ENCODE data around the gene SRCAP.

SRCAP gene

DNA sequence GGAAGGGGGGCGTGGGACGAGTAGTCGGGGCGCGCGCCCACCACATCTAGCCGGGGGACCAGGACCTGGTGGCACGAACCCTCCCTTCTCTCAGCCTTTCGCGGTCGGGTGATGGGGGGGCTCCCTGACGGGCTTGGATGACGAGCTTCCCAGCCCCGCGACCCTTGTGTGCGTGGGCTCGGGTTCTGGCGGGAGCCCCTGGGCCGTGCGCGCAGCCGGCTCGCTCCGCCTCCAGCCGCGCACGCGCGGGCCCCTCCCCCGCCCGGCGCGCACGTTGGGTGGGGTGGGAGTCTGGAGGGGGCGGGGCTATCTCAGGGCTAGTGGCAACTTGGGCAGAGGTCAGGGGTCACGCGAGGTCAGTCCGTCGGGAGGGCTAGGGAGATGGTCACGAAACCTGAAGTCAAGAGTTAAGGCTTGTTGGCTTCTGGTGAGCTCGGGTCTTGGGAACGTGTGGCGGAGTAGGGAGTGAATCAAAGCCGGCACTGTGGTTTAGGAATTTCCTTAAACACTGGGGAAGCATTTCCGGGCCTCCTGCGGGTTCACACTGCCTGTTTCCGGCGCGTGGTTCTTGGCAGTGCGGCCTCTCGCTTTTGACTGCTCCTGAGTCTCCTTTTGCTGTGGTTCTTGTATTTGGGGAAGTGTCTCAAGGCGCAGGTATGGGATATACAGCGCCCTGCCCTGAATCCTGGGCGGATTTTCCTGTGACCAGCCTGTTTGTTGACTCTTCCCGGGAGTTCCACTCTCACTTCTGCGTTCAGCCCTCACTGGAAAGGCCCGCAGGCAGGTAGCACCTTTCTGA lies at the start of gene SRCAP:
Gene SRCAP, plus strand, starts transcription at position 356 of the 799 bp plus-strand sequence. CDS start 1,654 bp downstream, outside the sequence.
- DNase-seq (ENCODE audit: low read depth in 2 of 2, low spot score in 1 of 2), result peak; percentile 52 to 59

DNA sequence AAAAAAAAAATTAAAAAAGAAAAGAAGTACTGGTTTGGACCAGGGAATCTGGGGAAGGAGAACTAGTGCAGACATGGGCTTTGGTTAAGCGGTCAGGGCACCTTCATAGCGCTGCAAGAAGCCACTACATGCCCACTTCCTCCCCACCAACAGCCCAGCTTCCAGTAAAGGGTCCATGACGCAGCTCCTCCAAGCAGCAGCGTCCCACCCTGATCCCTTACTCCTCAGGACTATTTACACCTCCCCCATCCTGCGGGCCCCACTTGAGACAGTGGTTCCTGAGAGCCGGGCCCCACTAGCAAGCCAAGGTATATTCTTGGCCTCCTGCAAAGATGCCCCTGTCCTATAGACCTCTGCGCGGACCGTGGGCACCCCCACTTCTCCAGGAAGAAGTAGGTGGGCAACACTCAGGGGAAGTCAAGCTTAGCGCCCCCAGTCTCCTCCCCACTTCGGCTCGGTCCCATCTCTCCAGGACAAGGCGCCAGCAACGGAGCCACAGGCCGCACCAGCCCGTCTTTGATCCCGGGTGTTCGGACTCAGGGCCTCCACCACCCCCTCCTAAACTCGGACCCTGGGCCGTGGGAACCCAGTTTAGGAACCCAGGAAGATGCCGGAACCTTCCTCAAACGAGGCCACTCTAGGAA lies 49.1 kb upstream of the SRCAP start:
- DNase-seq (ENCODE audit: low read depth in 2 of 2, low spot score in 1 of 2), result no peak

DNA sequence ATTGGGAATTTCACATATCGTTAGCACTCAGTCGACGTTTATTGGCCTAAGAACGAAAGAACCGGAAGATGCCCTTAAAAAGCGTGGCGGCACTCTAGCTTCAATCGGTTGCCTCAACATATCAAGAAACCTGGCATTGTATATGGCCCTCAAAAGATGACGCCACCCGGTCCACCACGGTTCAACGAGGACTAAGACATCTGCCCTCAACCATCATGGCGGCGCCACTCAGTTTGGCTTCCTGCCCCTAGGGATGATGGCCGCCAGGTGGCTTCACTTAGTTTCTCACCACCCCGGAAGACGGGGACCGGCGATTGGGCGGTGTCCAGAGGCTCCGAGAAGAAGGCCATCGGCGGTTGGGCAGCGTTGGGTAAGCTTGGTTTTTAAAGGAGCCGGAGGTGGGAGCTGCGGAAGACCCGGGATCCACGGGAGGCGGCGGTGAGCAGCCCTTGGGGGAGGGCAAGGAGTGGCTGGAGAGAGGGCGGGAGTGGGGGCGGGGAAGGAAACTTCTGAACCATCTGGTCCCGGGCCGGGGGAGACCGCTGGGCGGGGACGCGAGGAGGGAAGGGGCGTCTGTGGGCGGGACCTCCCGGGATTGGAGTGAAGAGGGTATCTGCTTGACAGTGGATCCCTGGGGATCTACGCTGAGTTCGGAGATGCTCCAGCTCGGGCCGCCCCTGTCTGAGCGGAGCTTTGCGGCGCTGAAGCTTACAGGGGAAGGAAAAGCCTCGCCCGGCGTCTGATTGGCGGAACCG lies 48.4 kb upstream of the SRCAP start, which contains the start of gene PRR14:
Gene PRR14, plus strand, starts transcription at position 592 of the 755 bp plus-strand sequence. CDS start 686 bp downstream, outside the sequence.
- DNase-seq (ENCODE audit: low read depth in 2 of 2, low spot score in 1 of 2), result peak; percentile 95 to 96

DNA sequence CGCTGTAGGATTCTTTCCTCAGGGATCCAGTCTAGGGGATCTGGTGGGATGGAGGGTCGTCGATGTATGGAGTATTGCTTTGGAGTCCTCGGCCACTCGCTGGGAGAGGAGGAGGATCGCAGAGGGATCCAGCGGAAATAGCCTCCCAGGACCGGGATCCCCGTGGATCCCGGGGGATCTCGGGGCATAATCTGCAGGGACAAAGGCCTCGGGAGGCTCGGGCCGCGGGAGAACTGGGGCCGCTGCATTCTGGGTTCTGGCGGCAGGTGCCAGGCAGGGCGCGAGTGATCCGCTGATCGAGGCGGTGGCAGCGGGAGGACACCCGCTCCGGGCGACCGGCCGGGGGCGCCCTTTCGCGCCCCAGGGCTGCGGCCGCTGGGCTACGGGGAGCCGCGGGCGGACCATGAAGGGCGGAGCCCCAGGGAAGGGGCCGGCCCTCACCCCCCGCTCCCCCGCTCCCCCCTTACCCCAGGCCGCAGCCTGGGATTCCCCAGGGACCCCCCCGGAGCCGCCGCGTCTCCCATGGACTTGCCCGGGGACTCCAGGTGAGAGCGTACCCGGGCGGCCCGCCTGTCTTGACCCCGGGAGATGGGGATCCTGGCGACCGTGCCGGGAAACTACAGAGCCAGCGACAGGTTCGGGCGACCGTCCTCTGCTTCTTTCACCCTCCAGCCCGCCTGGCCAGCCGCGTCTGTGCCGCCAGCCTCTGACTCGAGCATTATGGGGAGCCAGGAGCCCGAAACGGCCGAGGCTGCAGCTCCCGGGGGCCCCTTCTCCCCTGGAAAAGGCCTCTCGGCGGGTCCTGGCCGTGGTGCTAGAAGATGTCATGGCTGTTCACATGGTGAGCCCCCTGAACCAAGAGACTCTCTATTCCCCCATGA lies 47.6 kb upstream of the SRCAP start:
- DNase-seq (ENCODE audit: low read depth in 2 of 2, low spot score in 1 of 2), result peak; percentile 38 to 58

DNA sequence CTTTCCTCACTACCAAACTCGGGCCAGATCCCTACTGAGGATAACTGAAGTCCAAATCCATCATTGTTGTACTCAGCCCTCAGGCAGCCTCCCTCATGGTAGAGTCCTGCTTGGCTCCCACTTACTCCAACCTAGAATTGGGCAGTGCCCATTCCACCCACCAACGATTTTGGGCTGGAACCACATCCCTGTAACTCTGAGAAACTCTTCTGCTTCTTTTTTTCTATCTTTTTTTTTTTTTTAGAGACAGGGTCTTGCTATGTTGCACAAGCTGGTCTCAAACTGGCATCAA lies 47.0 kb upstream of the SRCAP start:
- no peak for DNase-seq (ENCODE audit: low read depth in 2 of 2, low spot score in 1 of 2)

DNA sequence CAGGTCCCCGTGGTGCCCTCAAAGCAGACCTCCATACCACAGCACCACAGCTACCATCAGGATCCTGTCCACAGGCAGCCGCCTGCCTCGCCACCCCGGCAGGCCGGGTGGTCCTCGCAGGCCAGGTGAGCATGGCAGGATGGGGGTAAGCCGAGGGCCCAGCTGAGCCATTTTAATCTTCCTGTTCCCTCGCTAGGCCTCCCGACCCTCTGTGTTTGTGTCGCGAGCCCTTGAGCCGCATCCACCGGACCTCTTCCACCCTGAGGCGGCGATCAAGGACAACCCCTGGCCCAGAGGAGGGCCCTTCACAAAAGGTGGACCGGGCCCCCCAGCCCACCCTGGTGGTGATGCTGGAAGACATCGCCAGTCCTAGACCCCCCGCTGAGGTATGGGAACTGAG lies 46.3 kb upstream of the SRCAP start:
- DNase-seq (ENCODE audit: low read depth in 2 of 2, low spot score in 1 of 2), result no peak

DNA sequence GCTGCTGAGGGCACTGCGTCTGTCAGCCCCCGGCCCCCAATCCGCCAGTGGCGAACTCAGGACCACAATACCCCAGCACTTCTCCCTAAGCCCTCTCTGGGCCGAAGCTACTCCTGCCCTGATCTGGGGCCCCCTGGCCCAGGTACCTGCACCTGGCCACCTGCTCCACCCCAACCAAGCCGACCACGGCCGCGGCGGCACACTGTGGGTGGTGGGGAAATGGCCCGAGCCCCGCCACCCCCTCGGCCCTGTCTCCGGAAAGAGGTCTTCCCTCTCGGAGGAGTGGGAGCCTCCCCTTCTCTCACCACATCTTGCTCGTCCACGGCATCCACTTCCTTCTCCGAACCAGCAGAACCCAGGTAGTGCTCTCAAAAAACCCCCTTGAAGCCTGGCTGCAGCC lies 44.1 kb upstream of the SRCAP start:
- DNase-seq (ENCODE audit: low read depth in 2 of 2, low spot score in 1 of 2), result no peak

DNA sequence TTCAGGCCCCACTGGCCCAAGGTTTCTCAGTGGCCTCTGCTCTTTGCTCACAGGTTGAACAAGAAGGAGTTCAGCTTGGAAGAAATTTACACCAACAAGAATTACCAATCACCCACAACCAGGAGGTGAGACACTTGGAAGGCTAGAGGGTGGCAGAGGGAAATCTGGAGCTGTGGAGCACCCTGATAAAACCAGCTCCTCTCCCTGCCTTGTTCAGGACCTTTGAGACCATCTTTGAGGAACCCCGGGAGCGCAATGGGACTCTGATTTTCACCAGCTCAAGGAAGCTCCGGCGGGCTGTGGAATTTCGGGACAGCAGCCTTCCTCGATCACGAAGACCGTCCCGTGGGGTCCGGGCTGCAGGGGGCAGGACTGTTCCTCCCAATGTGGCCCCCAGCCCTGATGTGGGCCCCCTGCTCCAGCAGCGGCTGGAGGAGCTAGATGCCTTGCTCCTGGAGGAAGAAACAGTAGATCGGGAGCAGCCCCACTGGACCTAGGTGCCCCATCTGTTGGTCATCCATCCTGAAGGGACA lies 43.1 kb upstream of the SRCAP start:
- DNase-seq (ENCODE audit: low read depth in 2 of 2, low spot score in 1 of 2), result no peak

DNA sequence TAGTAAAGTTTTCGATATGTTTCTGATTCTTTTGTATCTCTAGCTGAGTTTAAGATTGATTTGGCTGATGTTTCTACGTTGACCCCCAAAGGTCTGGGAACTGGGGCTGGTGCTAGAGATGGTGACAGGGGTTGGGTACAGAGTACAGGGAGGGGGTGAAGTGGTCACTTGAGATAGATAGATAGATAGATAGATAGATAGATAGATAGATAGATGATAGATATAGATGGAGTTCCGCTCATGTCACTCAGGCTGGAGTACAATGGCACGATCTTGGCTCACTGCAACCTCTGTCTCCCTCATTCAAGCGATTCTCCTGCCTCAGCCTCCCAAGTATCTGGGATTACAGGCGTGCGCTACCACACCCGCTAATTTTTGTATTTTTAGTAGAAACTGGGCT lies 42.6 kb upstream of the SRCAP start:
- DNase-seq (ENCODE audit: low read depth in 2 of 2, low spot score in 1 of 2), result no peak

DNA sequence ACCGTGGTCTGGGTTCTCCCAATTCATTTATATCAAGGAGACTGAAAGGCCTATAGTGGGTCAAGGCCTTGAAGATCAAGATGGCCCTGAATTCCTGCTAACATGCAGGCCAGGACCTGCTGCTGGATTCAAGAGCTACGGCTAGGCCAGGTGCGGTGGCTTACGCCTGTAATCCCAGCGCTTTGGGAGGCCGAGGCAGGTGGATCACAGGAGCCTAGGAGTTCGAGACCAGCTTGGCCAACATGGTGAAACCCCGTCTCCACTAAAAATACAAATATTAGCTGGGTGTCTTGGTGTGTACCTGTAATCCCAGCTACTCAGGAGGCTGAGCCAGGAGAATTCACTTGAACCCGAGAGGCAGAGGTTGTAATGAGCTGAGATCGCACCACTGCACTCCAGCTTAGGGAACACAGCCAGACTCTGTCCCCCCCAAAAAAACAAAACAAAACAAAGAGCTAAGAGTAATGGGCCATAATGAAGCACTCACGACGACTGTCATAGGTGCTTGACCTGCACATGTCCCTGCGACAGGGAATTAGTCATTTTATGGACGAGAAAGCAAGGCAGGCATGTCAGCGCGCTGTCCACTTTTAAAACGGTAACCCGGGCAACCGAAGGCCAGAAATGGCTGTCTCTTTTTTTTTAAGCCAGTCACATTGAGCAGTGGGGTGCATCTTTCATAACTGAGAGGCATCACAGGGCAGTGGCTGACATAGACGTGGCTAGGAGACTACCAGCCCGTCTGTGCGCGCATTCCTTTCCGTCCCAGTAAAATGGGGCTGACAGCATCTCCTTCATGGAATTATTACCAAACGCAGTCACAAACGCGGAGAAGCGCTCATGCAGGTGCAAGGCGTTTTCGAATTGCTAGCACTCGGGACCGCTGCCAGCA lies 41.8 kb upstream of the SRCAP start:
- DNase-seq (ENCODE audit: low read depth in 2 of 2, low spot score in 1 of 2), result no peak

DNA sequence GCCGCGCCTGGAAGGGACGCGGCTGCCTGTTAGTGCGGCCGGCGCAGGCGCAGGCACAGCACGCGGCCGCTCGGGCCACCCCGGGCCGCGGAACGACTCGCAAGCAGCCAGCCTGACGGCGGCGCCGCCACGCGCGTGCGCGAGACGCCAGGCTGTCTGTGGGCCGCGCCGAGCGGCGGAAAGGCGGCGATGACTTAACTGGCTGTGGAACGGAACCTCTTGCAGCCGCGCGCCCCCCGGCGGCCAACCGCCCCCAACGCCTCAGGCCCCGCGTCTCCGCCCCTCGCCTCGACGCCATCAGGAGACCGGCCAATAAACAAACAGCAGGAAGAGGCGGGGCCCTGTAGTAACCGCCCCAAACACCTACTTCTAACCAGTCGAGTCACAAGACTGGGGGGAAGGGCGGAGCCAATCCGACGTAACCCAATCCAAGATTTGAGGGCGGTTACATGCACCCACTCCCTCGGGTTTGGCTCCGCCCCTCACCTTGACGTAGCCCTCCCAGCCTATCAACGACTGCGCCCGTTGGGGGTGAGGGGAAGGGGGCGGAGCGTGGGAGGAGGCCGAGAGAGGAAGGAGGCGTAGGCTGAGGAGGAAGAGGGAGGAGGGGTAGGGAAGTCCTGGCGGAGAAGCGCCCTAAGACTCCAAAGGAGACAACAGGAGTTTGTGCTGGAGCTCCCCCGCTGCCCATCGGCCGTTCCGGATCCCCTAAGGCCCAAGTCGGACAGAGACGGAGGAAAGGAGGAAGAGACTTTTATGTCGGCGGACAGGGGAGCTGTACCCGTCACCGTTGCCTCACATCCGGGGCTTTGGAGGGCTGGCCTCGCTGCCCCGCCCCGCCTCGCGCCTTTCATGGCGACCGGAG lies 40.9 kb upstream of the SRCAP start, which contains the start of gene FBRS:
Gene FBRS, plus strand, starts transcription at position 566 of the 865 bp plus-strand sequence. CDS start 1,088 bp downstream, outside the sequence.
- peak; percentile 100 for DNase-seq (ENCODE audit: low read depth in 2 of 2, low spot score in 1 of 2)

DNA sequence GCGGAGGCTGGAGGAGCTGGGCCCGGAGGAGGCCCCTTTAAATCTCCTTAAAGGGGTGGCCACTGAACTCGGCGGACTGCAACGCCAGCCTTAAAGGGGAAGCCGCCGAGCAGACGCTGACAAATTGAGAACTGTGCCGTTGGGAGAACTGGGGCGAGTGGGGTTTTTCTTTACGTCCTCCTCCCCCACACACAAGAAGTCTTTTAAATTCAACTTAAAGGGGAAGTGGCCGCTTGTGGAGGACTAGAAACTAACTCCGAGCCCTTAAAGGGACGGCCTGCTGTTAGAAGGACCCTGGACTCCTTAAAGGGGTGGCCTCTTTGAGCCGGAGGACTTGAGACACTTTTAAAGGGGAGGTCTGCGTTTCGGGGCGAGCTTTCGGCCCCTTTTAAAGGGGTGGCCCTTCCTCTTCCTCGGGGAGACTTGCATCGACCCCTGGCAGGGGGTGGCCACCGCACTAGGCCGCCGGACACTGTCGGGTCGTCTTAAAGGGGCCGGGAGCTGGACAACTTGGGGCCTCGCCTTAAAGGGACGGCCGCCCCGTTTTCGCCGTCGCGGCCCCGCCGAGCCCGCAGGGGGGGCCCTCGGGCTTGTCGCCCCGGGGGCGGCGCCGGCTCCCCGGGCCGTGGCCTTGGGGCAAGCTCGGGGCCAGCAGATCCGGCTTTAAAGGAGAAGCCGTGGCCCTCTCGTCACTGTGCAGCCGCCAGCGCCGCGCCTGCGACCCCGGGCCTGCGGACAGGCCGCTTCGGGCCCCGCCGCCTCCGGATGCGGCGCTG lies 40.1 kb upstream of the SRCAP start:
- DNase-seq (ENCODE audit: low read depth in 2 of 2, low spot score in 1 of 2), result no peak

DNA sequence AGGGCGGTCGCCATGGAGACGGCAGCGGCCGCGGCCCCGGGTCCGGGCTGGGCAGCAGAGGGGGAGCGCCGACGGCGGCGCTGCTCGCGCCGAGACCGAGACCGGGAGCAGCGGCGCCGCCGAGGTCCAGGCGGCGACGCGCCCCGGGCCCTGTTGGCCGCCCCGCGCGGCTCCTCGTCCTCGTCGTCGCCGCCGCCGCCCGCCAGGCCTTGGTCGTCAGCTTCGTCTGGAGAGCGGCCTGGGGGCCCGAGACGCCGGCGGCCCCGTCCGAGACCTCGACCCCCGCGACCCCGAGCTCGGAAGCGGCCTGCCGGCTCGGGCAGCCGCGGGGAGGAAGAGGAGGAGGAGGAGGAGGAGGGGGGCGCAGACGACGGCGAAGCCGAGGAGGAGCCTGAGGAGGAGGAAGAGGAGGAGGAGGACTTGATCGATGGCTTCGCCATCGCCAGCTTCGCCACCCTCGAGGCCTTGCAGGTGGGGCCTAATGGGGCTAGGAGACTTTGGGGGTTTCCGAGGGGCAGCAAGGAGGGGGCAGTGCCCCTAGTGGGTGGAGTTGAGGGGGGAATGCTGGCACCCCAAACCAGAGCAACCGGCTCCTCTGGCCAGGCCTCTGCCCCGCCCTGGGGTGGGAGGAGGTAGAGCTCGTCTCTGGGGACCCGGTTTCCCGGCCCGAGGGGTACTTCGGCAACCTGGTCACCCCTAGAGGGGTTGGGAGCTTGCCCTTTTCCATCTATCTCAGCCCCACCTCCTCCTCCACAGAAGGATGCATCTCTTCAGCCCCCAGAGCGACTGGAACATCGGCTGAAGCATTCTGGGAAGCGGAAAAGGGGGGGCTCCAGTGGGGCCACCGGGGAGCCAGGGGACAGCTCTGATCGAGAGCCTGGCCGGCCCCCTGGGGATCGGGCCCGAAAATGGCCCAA lies 39.2 kb upstream of the SRCAP start:
- DNase-seq (ENCODE audit: low read depth in 2 of 2, low spot score in 1 of 2), result no peak

DNA sequence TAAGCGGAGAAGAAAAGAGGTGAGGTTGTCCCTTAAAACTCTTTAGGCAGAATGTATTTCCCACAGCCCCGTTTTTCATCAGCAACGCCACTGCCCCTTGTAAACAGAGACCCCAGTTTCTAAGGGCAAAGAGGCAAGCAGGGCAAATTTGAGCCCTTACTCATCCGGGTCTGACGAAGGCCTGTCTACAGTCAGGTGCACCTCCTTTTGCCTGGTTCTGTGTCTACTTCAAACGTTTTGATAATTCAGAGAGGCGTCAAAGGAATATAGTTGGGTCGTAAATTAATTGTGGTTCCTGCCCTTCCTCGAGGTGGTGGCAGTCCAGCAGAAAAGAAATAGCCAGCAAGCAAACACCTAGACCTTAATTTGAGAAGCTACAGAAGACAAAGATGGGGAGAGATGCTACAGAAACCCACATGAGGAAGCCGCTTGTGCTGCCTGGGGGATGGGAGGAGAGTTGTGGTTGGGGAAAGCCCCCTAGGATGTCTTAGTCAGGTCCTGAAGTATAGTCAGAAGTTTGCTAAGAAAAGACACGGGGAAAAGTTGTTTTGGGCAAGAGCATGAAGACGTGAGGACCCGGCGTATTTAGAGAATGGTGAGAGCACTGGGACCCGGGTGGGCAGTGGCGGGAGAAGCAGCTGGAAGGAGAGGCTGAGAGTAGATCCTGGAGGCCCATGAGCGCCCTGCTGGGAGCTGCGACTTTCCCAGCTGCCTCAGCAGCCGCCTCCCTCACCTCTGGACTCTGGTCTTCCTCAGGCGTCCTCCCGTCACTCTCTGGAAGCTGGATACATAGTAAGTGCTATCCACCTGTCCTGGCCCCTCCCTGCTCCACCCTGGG lies 38.3 kb upstream of the SRCAP start:
- peak; percentile 44 to 61 for DNase-seq (ENCODE audit: low read depth in 2 of 2, low spot score in 1 of 2)

DNA sequence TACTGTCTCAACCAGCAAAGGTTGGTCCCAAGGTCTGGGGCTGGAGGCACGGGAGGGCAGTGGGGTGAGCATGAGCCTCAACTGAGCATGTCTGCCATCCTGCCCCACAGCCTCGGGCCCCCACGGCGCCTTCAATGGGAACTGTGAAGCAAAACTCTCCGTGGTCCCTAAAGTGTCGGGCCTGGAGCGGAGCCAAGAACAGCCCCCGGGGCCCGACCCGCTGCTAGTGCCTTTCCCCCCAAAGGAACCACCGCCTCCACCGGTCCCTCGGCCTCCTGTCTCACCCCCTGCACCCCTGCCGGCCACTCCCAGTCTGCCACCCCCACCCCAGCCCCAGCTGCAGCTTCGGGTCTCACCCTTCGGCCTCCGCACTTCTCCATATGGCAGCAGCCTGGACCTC lies 36.5 kb upstream of the SRCAP start:
- no peak for DNase-seq (ENCODE audit: low read depth in 2 of 2, low spot score in 1 of 2)

DNA sequence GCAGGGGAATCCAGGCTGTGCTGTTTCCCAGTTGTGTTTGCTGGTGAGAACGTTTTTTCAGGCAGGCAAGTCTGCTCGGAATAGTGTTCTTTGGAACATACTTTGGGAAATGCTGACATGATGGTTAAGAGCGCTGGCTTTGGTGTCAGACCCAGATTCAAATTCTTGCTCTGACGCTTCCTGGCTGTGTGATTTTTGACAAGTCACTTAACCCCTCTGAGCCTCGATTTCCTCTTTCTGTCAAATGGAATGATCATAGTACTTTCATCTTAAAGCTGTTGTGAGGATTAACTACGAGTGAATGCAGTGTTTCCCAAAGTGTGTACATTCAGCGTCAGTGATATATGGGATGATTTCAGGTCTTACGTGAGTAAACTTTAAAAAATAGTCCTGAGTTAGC lies 35.9 kb upstream of the SRCAP start:
- DNase-seq (ENCODE audit: low read depth in 2 of 2, low spot score in 1 of 2), result no peak
